HUES64 (cell line): Measurements from ENCODE around the gene DHRS9.

ENCODE experiments used
- H3K27ac ChIP-seq: 2 replicates; pipeline ENCODE4 v1.7.0; 2013; ENCODE audit warnings: low read depth, low read length, inconsistent platforms
- H3K27me3 ChIP-seq: 2 replicates; pipeline ENCODE4 v1.6.1; 2013; ENCODE audit warnings: mild to moderate bottlenecking, low read length; ENCODE audit not compliant: insufficient read depth
- H3K36me3 ChIP-seq: 2 replicates; pipeline ENCODE4 v1.6.1; 2013; ENCODE audit warnings: mild to moderate bottlenecking, low read length; ENCODE audit not compliant: insufficient read depth
- H3K4me1 ChIP-seq: 2 replicates; pipeline ENCODE4 v1.6.1; 2013; ENCODE audit warnings: mild to moderate bottlenecking, low read length, moderate library complexity; ENCODE audit not compliant: insufficient read depth
- H3K4me3 ChIP-seq: 2 replicates; pipeline ENCODE4 v1.5.1; 2013; ENCODE audit warnings: mild to moderate bottlenecking, low read length, moderate library complexity
- H3K9ac ChIP-seq: 2 replicates; pipeline ENCODE4 v1.6.1; 2013; ENCODE audit warnings: mild to moderate bottlenecking, low read depth, low read length
- H3K9me3 ChIP-seq: 2 replicates; pipeline ENCODE4 v1.6.1; 2013; ENCODE audit warnings: low read depth, low read length; ENCODE audit not compliant: insufficient read depth
- WGBS: fragments of 150-250, 120-280 bp; methylation state at CpG from one replicate; pipeline ENCODE4 v1.1.7; 2013; ENCODE audit warnings: missing lambda C conversion rate; 5-methylcytosine and 5-hydroxymethylcytosine counted together

DHRS9 gene

DNA sequence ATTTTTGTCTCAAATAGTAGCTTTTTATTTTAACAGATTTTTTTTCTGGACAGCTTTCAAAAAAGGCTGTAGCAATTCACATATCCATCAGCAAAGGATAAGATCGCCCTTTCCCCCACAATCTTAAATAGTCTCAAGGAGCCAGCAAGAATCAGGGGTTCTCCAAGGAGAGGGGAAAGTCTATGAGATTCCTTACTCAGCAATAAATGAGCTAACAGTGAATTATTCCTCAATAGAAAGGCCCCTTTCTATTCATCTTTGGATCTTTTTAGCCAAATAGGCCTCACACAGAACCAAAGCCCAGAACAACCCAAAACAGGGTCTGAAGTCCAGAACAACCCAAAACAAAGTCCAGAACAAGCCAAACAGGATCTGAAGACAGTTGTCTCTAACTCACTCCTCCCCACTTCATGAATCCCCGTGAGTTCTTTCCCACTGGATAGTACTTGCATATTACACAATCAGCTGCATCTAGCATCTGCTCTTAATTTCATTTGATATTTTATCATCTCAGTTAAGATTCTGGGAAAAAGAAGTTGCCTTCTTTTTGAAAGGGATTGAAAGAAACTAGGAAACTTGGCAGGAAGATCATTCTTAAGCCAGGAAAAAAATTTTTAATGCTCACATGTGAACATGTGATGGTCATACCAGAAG lies 3.4 kb upstream of the DHRS9 start:
- H3K4me1 ChIP-seq, result no peaks in the 10 kb centered on the region
- WGBS, result 97% methylated on average over 1 of the region's 2 CpGs

DNA sequence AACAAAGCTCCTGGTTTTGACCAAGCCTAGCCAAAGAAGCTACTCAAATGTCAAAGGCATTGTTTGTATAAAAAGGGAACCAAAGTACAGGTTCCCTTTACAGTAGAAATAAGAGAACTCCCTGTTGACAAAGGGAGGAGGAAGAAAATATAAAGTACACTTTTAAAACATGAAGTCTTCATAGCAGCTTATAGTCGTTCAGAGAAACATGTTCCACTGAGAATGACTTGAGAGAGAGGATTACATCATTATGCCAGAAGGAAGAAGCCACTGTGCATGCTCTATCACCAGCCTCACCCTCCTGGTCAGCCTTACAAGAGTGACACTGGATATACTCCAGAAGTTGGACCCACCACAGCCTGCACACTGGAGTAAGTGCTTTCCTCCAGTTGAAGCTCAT lies 2.5 kb upstream of the DHRS9 start:
- H3K9ac ChIP-seq, result no peak overlapping the region
- H3K27ac ChIP-seq, result no peak overlapping the region
- H3K4me3 ChIP-seq, result no peak overlapping the region

More for the DNA sequence above, 3.4 kb upstream of the DHRS9 start:
- Histone ChIP-seq H3K27me3 (no peaks in the 10 kb centered on the region), H3K36me3 (no peaks in the 10 kb centered on the region), H3K9ac (no peak overlapping the region), H3K4me3 (no peak overlapping the region), H3K9me3 (no peaks in the 10 kb centered on the region), H3K27ac (no peak overlapping the region)

DNA sequence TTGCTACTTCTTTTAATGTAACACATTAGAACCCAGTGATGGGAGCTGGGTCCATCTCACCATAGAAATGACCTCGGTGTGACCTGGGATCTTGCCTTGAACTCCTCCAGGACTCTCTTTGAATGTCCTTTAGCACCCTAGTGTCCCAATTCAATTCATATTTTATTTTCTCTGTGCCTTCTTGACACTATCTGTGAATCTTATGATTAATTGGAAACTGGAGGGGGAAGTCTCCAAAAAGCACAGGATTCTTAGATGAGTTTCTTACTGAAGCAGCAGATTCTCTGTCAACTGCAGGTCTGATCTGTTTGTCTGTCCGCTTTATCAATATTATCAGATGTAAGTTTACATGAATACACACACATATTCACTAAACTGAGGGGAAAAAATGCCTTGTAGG lies 470 bp downstream of the DHRS9 start:
- H3K9me3 ChIP-seq, result no peaks in the 10 kb centered on the region
- H3K27ac ChIP-seq, result no peak overlapping the region
- no peaks in the 10 kb centered on the region for H3K36me3 ChIP-seq
- no peak overlapping the region for H3K9ac ChIP-seq
- 97% methylated on average over 2 of the region's 2 CpGs for WGBS
- H3K4me1 ChIP-seq, result no peaks in the 10 kb centered on the region
- H3K27me3 ChIP-seq, result no peaks in the 10 kb centered on the region
- H3K4me3 ChIP-seq, result no peak overlapping the region

More for the DNA sequence above, 2.5 kb upstream of the DHRS9 start:
- no peaks in the 10 kb centered on the region for H3K36me3 ChIP-seq
- no peaks in the 10 kb centered on the region for H3K27me3 ChIP-seq
- H3K4me1 ChIP-seq, result no peaks in the 10 kb centered on the region
- H3K9me3 ChIP-seq, result no peaks in the 10 kb centered on the region
- WGBS, result 92% methylated on average over 1 of the region's 1 CpG

DNA sequence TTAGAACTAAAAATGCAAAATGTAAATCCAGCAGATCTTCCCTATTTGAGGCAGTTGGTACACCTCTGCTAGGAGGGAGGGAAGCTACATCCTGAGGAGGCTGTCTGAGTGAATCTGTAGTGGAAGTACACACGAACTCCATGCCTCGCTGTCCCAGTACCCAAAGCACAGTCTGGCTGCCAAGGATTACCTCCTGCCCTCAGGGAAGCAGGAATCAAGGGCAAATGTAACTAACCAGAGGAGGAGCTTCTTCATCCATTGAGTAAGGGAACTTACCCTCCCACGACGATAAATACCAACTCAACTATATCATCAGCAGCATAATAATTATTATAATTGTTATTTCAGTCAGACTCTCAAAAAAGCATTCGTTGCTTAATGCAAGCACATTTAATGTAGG lies 2.1 kb downstream of the DHRS9 start:
- Histone ChIP-seq H3K9me3 (no peaks in the 10 kb centered on the region), H3K36me3 (no peaks in the 10 kb centered on the region), H3K27ac (no peak overlapping the region), H3K27me3 (no peaks in the 10 kb centered on the region), H3K9ac (no peak overlapping the region), H3K4me1 (no peaks in the 10 kb centered on the region), H3K4me3 (no peak overlapping the region)
- 92% methylated on average over 4 of the region's 5 CpGs for WGBS

DNA sequence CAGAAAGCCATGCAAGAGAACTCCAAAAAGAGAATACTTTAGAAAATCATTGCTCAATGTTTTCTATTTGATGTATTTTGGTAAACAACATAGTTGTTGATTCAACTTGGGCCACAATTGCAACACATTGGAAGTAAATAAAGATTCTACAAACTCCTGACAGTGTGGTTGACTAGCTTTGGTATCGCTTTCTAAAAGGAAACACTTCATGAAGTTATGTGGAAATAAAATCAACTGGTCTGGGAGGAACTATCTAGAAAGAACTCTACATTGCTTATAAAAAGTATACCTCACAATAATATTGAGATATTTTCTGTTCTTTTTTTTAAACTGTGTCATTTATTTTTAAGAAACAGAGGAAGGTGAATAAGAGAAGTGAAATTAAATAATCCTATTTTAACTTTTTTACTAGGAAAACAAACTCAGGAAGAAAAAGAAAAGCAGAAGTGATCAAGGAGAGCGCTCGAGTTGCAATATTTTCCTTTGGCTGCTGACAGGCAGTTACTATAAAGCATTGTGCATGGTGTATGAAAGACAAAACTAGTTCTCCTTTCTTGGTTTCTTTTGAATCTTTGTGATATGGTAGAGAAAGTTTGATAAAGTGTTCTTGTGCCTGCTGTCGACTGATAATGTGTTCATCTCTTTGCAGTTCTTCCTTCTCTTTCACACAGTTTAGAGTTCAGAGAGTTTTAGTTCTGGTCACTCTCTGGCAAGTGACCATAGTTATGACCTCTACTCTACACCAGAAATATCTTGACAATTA lies 3.0 kb downstream of the DHRS9 start:
- H3K36me3 ChIP-seq, result no peaks in the 10 kb centered on the region
- no peaks in the 10 kb centered on the region for H3K9me3 ChIP-seq
- H3K9ac ChIP-seq, result no peak overlapping the region
- no peaks in the 10 kb centered on the region for H3K27me3 ChIP-seq
- WGBS, result 96% methylated on average over 3 of the region's 4 CpGs
- H3K4me1 ChIP-seq, result no peaks in the 10 kb centered on the region
- no peak overlapping the region for H3K27ac ChIP-seq
- H3K4me3 ChIP-seq, result no peak overlapping the region

DNA sequence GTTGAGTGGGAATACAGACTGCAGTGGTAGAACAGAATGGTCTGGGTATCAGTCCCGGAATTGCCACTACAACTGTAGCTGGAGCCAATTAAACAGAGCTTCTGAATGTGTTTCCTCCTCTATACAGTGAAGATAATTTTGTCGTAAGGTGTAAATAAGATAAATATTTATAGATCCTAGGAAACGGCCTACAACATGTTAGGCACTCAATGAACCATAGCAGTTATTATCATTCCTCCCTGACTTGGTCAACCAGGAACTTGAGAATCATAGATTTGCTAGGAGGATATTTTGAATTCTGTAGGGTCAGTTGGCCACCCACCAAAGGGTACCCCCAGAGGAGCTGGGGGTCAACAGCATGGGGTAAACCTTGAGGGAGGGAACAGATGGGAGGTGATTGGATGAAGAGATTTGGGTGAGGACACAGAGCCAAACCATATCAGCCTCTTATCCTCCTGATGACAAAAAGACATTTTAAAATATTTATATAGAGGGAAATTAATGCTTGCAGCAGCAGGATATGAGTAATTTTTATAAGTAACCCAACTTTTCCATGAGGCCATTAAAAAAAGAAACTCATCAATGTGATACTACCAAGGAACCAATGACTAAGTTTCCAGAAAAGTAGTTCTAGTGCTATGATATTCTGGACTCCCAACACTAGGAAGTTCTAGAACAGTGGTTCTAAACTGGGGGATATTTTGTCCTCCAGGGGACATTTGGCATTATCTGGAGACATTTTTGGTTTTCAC lies 4.0 kb downstream of the DHRS9 start:
- Histone ChIP-seq H3K9ac (no peak overlapping the region), H3K27me3 (no peaks in the 10 kb centered on the region)
- WGBS, result 100% methylated on average over 1 of the region's 3 CpGs

DNA sequence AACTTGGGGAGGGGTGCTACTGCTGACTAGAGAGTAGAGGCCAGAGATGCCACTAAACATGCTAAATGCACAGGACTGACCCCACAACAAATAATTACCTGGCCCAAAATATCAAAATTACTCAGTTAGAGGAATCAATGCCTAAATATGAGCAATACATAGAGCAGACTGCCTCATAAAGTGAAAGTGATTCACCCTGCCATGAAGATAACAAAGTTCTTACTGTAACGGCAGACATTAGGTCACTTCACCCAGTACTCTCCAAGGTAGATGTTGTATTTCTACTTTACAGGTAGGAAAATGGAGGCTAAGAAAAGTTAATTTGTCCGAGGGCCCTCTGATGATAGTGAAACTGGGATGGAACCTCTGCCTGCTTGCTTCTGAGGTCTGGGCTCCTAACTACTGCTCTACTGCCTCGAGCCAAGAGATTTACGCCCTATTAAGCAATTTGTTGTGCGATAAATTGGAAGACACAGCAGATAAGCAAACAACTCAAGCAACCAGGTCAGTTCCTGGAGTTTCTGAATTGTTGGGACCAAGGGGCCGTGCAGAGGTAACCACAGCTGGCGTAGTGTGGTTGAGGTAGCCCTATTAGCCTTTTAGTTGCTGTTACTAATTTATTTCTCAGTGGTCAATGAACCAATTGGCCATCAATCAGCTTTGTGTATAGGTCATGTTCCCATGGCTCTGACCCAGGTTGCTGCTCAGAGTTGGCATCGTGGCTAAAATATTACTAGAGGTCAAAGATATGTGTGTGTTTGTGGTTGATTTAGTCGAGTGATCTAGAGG lies 4.8 kb downstream of the DHRS9 start:
- Histone ChIP-seq H3K4me1 (no peaks in the 10 kb centered on the region), H3K27me3 (no peaks in the 10 kb centered on the region), H3K4me3 (no peak overlapping the region), H3K36me3 (no peaks in the 10 kb centered on the region), H3K9me3 (no peaks in the 10 kb centered on the region), H3K9ac (no peak overlapping the region), H3K27ac (no peak overlapping the region)
- 92% methylated on average over 9 of the region's 9 CpGs for WGBS

More for the DNA sequence above, 4.0 kb downstream of the DHRS9 start:
- H3K4me3 ChIP-seq, result no peak overlapping the region
- no peaks in the 10 kb centered on the region for H3K4me1 ChIP-seq
- no peak overlapping the region for H3K27ac ChIP-seq
- no peaks in the 10 kb centered on the region for H3K9me3 ChIP-seq
- H3K36me3 ChIP-seq, result no peaks in the 10 kb centered on the region

DNA sequence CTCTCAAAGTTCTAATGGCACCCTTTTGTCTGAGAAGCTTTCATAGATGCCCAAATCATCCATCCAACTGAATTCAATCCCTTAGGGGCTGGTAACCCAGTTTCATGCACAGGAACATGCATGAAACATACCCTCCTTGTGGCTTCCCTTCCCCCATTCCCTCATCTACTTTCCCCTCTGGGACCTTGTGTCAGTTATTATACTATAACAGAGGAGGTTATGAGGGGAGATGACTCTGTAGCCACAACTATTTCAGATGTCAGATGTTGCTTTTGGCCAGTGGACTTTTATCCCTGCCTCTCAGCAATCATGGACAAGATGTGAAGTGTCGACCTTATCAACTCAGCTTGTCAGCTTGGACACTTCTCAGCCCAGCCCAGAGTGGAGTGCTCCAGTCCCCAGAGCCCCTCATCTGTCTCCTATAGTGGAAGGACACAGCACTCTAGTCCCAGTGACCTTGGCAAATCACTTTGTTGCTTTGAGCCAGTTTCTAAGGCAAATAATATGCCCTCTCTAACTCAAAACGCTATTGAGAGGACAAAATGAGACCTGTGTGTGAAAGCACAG lies 8.4 kb downstream of the DHRS9 start:
- no peak overlapping the region for H3K4me3 ChIP-seq
- 68% methylated on average over 2 of the region's 2 CpGs for WGBS

DNA sequence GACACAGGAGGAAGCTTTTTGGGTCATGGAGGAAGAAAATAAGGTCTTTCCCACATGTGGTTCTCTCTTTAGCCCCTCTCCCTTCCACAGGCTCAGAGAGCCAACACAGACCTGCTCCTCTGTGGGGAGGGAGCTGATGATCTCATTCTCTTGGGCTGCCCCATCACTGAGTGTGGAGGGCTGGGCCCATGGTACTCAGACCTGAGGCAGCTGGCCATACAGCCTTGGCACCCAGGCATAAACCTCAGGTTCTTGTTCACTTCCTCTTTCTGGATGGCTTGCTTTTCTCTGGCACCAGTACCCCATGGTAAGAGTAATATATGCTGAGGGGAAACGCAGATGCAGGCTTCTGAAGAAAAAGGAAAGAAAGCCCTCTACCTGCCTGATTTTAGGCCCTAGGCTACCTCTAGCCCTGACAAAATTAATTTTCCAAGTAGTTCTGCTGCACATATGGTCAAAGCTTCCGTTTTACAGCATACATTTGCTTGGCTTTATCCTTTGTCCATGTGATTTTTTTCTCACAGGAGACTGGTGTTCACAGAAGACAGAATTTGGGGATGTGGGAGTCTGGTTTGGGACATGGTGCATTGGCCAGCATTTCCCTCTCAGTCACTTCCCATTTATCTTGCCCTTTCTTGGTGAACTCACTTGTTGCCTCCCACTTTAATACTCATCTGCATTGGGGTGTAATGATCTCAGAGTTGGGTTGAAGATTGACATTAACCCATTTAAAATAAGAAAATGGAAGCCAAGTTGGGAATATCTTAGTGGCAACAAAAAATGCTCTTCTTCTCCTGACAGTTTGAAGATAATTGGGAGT lies 11.1 kb downstream of the DHRS9 start:
- Histone ChIP-seq H3K9me3 (no peaks in the 10 kb centered on the region), H3K4me3 (no peak overlapping the region), H3K36me3 (no peaks in the 10 kb centered on the region), H3K27me3 (no peaks in the 10 kb centered on the region), H3K4me1 (no peaks in the 10 kb centered on the region), H3K9ac (no peak overlapping the region), H3K27ac (no peak overlapping the region)
- 91% methylated on average over 2 of the region's 2 CpGs for WGBS

More for the DNA sequence above, 8.4 kb downstream of the DHRS9 start:
- H3K27me3 ChIP-seq, result no peaks in the 10 kb centered on the region
- H3K9ac ChIP-seq, result no peak overlapping the region
- H3K9me3 ChIP-seq, result no peaks in the 10 kb centered on the region
- no peak overlapping the region for H3K27ac ChIP-seq
- no peaks in the 10 kb centered on the region for H3K4me1 ChIP-seq
- H3K36me3 ChIP-seq, result no peaks in the 10 kb centered on the region

DNA sequence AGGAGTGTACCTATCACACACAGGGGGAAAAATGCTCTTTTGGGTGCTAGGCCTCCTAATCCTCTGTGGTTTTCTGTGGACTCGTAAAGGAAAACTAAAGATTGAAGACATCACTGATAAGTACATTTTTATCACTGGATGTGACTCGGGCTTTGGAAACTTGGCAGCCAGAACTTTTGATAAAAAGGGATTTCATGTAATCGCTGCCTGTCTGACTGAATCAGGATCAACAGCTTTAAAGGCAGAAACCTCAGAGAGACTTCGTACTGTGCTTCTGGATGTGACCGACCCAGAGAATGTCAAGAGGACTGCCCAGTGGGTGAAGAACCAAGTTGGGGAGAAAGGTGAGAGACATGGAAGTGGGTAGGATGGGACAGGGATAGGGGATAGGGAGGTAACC lies 12.2 kb downstream of the DHRS9 start:
- Histone ChIP-seq H3K27ac (no peak overlapping the region), H3K27me3 (no peaks in the 10 kb centered on the region)
- 96% methylated on average over 5 of the region's 5 CpGs for WGBS

More for the DNA sequence above, 12.2 kb downstream of the DHRS9 start:
- Histone ChIP-seq H3K4me1 (no peaks in the 10 kb centered on the region), H3K9me3 (no peaks in the 10 kb centered on the region), H3K4me3 (no peak overlapping the region), H3K36me3 (no peaks in the 10 kb centered on the region), H3K9ac (no peak overlapping the region)
